ENCODE results near the gene TBC1D17. TPM values are rescaled to one million over a fixed set of nuclear protein-coding genes. Genes with fewer than 3 reads are reported as not detected.

The TBC1D17 gene
- total RNA-seq: 47.7 TPM
- long read RNA-seq, transcript TBC1D17-201 (17 exons, 2,366 nt): major isoform, 14 of 27 reads
- long read RNA-seq, partial matches to known transcripts: 12 of 27 reads
- long read RNA-seq, other reads (novel, unspliced or antisense): 1 of 27 reads

DNA sequence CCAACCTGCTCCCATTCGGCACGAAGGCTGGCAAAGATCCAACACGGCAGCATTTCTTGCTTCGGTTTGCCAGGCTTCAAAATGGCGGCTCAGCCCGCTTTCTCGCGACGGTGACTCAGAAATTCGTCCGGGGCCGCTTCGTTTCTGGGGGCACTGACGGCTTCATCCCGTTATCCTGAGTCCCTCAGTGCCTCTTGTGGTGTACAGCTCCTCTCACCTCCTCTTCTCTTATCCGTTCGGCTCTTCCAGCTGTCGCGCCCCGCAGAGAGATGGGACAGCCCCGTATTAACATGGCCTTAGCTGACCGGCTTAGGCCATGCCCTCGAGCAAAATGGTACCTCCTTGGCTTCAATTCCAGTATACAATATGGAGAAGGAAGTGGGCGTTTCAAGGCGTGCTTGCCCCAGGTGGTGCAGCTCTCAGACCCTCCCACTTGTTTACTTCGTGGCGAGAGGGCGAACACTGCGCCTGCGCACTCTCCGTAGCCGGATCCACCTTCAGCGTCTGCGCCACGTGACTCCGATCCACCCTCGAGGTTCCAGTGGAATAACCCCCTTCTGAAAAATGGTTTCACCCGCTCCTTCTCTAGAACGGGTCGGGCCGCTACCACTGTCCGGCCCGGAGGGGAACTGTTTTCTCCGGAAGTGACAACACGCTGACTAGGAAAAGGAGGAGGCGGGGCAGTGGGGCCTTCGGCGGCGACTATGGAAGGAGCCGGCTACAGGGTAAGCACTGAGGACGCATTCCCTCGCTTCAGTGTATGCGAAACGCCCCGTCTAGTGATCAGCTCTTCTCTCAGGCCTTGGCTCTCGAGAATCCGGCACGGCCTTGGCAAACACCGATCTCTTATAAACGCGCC is at the start of gene TBC1D17, which contains the start of gene AKT1S1:
Gene TBC1D17 (plus strand): TSS at position 683 of the 859 bp plus-strand sequence. CDS start 22 bp downstream, at position 705.
Gene AKT1S1 (minus strand): TSS at position 336 of the 859 bp plus-strand sequence. CDS start 4,060 bp downstream, outside the sequence.
- intact Hi-C loops (cut with micrococcal nuclease): no loop called here
- peak; percentile 78 for ATAC-seq
- DNase-seq: peak; percentile 99

- intact Hi-C loops (cut with micrococcal nuclease): no loop called here
- ATAC-seq (no peak), DNase-seq (no peak)
Measured at GRCh38 chr19:49829200-49829599, 48.3 kb upstream of the TBC1D17 start.

DNA sequence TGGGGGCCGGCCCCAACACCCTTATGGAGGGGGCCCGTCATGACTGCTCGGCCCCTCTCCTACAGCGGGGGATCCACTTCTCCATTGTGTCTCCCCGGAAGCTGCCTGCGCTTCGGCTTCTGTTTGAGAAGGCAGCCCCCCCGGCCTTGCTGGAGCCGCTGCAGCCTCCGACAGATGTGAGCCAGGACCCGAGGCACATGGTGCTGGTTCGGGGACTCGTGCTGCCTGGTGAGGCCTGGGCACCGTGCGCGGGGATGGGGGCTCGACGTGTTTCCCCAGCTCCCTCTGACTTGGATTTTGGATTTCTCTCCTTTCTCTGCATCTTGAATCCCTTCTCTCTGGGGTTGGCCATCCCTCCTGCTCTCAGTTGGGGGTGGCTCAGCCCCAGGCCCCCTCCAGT is 47.8 kb upstream of the TBC1D17 start:
- intact Hi-C loops (cut with micrococcal nuclease): no loop called here
- DNase-seq: no peak

GRCh38 chr19:49830766-49831165 is 46.7 kb upstream of the TBC1D17 start:
- intact Hi-C loops (cut with micrococcal nuclease): no loop called here
- DNase-seq (no peak), ATAC-seq (no peak)

More for the DNA sequence above, 47.8 kb upstream of the TBC1D17 start:
- ATAC-seq: no peak

GRCh38 chr19:49831592-49831991 is 45.9 kb upstream of the TBC1D17 start:
- ATAC-seq: no peak
- intact Hi-C loops (cut with micrococcal nuclease): no loop called here

GRCh38 chr19:49832556-49832955 is 44.9 kb upstream of the TBC1D17 start:
- DNase-seq (no peak), ATAC-seq (no peak)
- intact Hi-C loops (cut with micrococcal nuclease): no loop called here

More at GRCh38 chr19:49831592-49831991, 45.9 kb upstream of the TBC1D17 start:
- no peak for DNase-seq

DNA sequence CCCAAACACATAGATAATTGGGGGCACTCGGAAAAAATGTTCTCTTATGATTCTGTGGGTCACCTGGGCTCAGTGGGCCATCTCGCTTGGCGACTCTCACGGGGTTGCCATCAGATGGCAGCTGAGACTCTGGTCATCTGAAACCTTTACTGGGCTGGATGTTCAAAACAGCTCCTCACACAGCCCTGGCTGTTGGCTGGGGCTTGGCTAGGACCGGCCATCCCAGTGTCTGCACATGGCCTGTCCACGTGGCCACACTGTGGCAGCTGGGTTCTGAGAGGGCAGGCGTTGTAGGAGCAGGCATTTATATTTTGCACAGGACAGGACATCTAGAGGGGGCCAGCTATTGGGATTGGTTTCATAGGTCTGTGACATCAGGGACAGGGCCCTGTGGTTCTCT is 43.9 kb upstream of the TBC1D17 start:
- intact Hi-C loops (cut with micrococcal nuclease): no loop called here
- ATAC-seq: no peak

GRCh38 chr19:49835562-49835961 is 41.9 kb upstream of the TBC1D17 start:
- no peak for DNase-seq
- intact Hi-C loops (cut with micrococcal nuclease): no loop called here
- ATAC-seq: no peak

More for the DNA sequence above, 43.9 kb upstream of the TBC1D17 start:
- DNase-seq: no peak

- DNase-seq (no peak), ATAC-seq (no peak)
- intact Hi-C loops (cut with micrococcal nuclease): no loop called here
Measured at GRCh38 chr19:49836176-49837008, 41.1 kb upstream of the TBC1D17 start.

DNA sequence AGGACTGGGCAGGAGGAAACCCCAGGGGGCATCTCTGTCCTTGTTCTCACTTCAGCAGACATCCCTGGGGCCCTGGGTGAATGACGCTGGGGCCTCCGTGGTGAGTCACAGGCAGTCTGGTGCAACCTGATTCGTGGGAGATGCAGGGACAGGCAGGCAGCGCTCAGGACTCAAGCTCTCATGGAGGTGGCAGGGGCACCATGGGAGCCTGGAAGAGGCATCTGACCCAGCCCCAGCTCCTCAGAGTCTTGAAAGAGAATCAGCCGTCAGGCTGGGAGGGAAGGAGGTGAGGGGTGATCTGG is 40.5 kb upstream of the TBC1D17 start:
- intact Hi-C loops (cut with micrococcal nuclease): no loop called here
- ATAC-seq (no peak), DNase-seq (no peak)

DNA sequence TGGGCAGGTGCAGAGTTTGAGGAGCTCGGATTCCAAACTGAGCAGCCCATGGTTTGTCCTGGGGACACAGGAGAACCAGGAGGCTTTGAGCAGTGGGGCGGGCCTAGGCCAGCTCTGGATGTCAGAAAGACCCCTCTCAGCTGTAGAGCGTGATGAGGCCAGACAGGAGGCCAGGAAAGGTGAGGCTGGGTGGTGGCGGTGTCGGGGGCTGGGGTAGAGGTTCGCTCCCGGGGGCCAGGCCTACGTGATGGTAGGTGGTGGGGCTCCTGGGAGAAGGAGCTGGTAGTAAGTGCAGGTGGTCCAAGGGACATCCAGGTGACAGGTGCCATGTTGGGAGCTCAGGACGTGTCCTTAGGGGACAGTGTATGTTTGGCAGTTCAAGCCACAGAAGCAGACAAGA is 40.1 kb upstream of the TBC1D17 start:
- DNase-seq: no peak
- intact Hi-C loops (cut with micrococcal nuclease): no loop called here

DNA sequence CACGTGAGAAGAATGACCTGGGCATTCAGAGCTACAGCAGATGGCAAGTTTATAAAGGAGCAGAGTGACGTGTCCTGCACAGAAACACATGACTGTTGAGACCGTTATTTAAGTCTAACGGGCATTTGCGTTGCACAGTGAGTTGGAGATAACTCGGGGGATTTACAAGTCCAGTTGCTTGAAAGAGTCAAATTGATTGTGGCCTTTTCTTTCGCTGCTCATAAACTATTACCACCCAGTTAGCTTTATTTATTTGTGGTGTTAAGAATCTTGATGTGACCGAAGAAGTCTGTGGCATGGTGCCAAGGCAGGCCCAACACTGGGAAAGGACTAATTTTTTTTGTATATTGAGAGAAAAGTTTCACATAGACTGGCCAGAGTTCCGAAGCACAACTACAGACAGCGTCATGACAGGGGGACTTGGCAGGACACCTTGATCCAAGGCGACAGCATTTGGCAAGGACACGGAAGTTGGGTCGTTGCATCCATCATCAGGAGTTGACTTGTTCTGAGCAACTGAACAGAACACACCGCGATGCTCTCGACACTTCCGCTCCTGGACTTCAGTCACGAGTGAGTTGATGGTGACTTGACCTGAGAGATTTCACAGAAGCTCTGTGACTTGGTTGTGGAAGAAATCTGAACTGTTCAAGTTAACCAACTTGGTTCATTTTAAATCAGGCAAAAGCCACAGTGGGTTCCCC is 38.5 kb upstream of the TBC1D17 start:
- DNase-seq (no peak), ATAC-seq (peak; percentile 42)
- intact Hi-C loops (cut with micrococcal nuclease): no loop called here

More for the DNA sequence above, 40.1 kb upstream of the TBC1D17 start:
- no peak for ATAC-seq

DNA sequence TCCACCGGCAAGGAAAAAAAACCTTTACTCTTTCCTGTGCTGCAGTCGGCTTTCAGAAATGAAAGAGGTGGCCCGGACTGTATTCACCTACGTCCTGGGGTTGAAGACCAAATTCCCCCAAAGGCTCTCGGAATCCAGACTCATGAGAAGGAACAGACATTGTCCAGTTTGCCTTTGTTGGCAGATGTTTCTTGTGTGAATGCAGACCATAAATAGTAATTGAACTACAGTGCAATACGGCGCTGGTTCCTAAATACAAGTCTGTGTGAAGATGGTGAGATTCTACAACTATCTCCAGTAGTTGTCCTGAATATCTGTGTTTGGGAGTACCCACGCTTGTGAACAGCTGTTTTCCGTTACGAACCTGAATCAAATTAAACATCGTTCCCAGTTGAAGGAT is 37.8 kb upstream of the TBC1D17 start:
- DNase-seq (no peak), ATAC-seq (no peak)
- intact Hi-C loops (cut with micrococcal nuclease): no loop called here

GRCh38 chr19:49840321-49840720 is 37.2 kb upstream of the TBC1D17 start:
- ATAC-seq (no peak), DNase-seq (no peak)
- intact Hi-C loops (cut with micrococcal nuclease): no loop called here

GRCh38 chr19:49840736-49841249 is 36.7 kb upstream of the TBC1D17 start:
- ATAC-seq (no peak), DNase-seq (no peak)
- intact Hi-C loops (cut with micrococcal nuclease): no loop called here

- intact Hi-C loops (cut with micrococcal nuclease): no loop called here
- DNase-seq (no peak), ATAC-seq (no peak)
Measured at GRCh38 chr19:49843265-49843664, 34.2 kb upstream of the TBC1D17 start.

GRCh38 chr19:49844138-49845095 is 33.1 kb upstream of the TBC1D17 start:
- no peak for DNase-seq
- no peak for ATAC-seq
- intact Hi-C loops (cut with micrococcal nuclease): no loop called here

GRCh38 chr19:49845414-49845813 is 32.1 kb upstream of the TBC1D17 start:
- no peak for DNase-seq
- intact Hi-C loops (cut with micrococcal nuclease): no loop called here
- ATAC-seq: no peak

Data from left ventricle myocardium superior (tissue), 1 donor.